Jurkat, Clone E6-1 (cell line): ENCODE data around the gene RASGRF2.
"Not testable (repeated sequence)": the region's sequence is repeated elsewhere in the genome, so short reads cannot be mapped to it uniquely, and the experiment has no call there.

Source experiments
- DNase-seq: peaks from one replicate; pipeline ENCODE4 v3.0.0-alpha.2; 2011; ENCODE audit warnings: low read depth, low spot score
- H3K4me3 ChIP-seq: 2 replicates; pipeline ENCODE4 v1.5.1; 2011; ENCODE audit warnings: mild to moderate bottlenecking, low read length, control low read depth, moderate library complexity

The RASGRF2 gene

GRCh38 chr5:81045389-81045807 is 85.2 kb downstream of the RASGRF2 start:
- no peak for DNase-seq
- no peak overlapping the region for H3K4me3 ChIP-seq

DNA sequence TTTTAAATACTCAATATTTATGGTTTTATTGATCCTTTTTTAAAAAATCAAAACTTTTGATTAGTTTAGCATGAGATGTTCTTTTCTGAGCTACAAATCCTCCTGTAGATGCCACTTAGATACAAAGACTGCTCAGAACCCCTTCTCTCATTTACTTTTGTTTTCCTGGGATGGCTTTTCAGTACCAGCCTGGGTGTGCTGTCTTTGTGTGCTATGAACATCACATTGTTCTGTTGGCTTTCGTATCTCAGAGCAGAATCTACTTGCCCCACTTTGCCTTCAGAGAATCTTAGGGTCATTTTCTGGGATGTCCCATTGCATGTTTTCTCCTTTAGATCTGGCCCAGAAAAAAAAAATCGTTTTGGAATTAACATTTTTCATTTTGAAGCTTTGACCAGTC is 85.9 kb downstream of the RASGRF2 start:
- no peak for DNase-seq
- H3K4me3 ChIP-seq, result no peak overlapping the region

GRCh38 chr5:81052325-81052724 is 92.2 kb downstream of the RASGRF2 start:
- no peak overlapping the region for H3K4me3 ChIP-seq
- no peak for DNase-seq

DNA sequence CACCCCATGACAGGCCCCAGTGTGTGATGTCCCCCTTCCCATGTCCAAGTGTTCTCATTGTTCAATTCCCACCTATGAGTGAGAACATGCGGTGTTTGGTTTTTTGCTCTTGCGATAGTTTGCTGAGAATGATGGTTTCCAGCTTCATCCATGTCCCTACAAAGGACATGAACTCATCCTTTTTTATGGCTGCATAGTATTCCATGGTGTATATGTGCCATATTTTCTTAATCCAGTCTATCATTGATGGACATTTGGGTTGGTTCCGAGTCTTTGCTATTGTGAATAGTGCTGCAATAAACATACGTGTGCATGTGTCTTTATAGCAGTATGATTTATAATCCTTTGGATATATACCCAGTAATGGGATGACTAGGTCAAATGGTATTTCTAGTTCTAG is 93.1 kb downstream of the RASGRF2 start:
- not testable (repeated sequence) for H3K4me3 ChIP-seq, DNase-seq

GRCh38 chr5:81058121-81058520 is 98.0 kb downstream of the RASGRF2 start:
- no peak for DNase-seq
- H3K4me3 ChIP-seq, result no peak overlapping the region

GRCh38 chr5:81065492-81065891 is 105.3 kb downstream of the RASGRF2 start:
- no peak overlapping the region for H3K4me3 ChIP-seq
- DNase-seq, result no peak

DNA sequence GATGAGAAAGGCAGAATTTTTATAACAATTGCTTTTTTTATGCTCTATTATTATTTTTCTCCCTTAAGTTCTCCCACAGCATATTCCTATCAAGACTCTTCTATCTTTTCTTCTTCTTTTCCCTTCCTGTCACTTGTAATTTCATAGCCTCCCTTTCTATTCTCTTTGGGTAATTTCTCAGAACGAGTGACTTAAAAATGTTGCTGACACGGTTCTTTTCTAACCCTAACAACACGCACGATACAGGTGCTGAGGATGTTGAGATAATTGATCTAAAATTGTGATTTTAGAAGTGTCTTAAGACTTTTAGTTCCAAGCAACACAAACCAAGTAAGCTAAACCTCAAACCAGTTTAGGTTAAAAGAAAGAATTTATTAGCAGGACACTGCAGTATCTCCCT is 105.9 kb downstream of the RASGRF2 start:
- no peak overlapping the region for H3K4me3 ChIP-seq
- DNase-seq, result no peak

- no peak overlapping the region for H3K4me3 ChIP-seq
- no peak for DNase-seq
Observed at GRCh38 chr5:81067406-81067805, 107.2 kb downstream of the RASGRF2 start.

DNA sequence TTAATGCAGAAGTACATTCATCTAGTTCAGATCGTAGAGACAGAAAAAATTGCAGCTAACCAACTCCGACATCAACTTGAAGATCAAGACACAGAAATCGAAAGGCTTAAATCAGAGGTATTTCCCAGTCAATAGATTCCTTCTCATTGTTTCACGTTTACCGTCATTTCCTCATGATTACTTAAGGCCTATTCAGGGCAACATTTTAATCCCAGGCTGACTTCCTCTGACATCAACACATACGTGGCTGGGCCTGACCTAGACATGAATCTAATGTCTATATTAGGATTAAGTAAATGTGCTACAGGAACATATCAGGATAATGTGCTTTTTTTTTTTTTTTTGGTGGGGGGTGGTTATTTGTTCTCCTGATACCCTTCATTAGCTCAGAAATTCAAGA is 107.9 kb downstream of the RASGRF2 start:
- DNase-seq, result no peak
- H3K4me3 ChIP-seq, result no peak overlapping the region

- H3K4me3 ChIP-seq, result no peak overlapping the region
- DNase-seq, result no peak
Observed at GRCh38 chr5:81068635-81069034, 108.5 kb downstream of the RASGRF2 start.

GRCh38 chr5:81069990-81070389 is 109.8 kb downstream of the RASGRF2 start:
- DNase-seq, result no peak
- no peak overlapping the region for H3K4me3 ChIP-seq

- no peak overlapping the region for H3K4me3 ChIP-seq
- no peak for DNase-seq
Observed at GRCh38 chr5:81070571-81071255, 110.5 kb downstream of the RASGRF2 start.

GRCh38 chr5:81075041-81075440 is 114.9 kb downstream of the RASGRF2 start:
- no peak for DNase-seq
- no peak overlapping the region for H3K4me3 ChIP-seq

DNA sequence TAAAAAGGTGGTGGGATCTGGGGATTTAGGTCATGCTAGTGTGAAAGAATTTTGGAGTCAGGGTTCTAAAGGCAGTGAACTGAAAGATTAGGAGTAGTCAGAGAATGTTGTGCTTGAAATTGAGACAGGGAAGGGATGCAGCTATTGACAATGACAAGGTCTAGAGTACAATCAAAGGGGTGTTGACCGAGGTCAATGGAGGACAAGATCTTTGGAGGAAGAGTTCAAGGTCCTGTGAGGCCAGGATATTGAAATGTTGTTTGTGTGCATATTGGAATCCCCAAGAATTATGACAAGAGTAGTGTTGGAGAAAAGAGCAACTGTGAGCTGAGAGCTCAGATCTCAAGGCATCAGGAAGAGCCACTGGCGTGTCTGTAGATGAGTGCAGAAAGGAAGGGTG is 116.9 kb downstream of the RASGRF2 start:
- no peak for DNase-seq
- no peak overlapping the region for H3K4me3 ChIP-seq

DNA sequence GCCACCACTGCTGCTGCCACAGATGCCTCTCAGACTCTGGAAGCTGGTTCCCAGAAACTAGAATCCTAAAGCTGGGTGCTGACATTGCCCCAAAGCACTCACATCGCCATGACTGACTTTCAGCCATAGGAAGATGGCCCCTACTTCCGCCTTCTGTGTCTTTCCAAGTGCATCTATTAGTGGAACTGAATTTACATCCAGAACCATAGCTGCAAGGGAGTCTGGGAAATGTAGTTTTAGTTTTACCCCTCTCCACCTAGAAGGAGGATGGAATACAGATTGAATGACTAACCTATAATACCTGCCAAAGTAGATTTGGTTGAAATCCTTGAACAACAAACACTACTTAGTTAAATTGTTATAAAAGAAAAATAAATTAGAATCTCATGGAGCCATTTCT is 118.8 kb downstream of the RASGRF2 start:
- DNase-seq, result no peak
- H3K4me3 ChIP-seq, result no peak overlapping the region

DNA sequence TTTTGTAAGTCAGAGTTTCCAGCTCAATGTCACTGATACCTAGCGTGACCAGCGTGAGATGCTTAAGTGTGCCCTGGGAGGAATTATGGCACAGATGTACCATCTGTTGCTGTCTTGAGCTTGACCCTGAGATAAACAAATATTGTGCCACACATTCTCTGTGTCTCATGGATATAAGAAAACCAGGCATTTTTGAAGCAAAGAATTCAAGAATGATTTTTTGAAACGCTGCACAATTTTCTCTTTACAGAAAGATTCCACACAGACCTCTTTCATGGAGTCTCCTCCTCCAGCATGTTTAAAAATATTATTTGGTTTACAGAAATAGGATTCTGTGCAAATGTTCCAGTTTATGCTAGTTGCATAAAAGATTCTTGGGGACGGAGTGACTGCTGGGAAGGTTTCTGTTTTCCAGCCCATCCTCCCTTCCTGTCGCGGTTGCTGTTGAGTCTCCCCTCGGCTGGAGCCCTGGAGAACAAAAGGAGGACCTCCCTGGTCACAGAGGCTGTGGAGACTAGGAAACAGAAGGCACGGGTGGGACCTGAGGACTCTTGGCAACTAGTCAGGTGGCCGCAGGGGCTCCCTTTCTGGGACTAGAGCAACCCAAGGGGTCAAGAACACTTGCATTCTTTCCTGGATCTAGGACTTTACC is 120.8 kb downstream of the RASGRF2 start:
- no peak for DNase-seq

DNA sequence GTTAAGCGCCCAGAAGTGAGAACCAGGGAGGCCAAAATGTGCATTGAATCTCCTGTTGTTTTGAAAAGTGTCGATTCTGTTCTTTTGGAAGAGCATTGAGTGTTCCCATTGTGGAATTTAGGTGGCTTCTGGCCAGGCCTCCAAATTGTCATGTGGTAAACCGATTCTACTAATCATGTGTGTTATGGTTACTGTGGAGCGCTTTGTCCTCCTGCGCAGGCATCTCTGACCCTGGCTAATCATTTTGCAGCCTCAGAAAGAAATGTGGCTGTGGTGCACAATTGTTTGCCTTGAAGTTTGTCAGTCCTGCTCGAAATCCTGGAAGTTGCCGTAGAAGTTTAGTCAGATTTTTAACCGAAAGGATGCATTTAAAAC is 121.3 kb downstream of the RASGRF2 start:
- no peak for DNase-seq
- H3K4me3 ChIP-seq, result no peak overlapping the region

More for the DNA sequence above, 120.8 kb downstream of the RASGRF2 start:
- H3K4me3 ChIP-seq, result no peak overlapping the region

- DNase-seq, result no peak
- H3K4me3 ChIP-seq, result no peak overlapping the region
Observed at GRCh38 chr5:81086881-81087281, 126.7 kb downstream of the RASGRF2 start.

DNA sequence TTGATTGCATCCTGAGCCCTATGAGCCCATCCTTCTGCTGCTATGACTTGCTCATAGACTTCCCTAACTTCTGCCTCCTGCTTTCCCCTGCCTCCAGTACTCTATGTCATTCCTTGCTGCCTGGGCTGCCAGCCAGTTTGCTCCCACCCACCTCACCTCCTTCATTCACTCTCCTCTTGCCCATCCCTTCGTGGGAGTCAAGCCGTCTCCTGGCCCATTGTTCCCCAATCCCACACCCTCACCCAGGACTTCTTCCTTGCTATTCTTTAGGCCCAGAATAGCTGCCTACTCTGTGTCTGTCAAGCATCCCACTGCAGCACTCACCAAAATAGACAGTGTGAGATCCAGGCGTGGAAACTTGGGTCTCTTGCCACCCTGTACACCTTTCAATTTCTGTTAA is 131.0 kb downstream of the RASGRF2 start:
- H3K4me3 ChIP-seq, result no peak overlapping the region
- no peak for DNase-seq

- H3K4me3 ChIP-seq, result no peak overlapping the region
- no peak for DNase-seq
Observed at GRCh38 chr5:81093536-81094196, 133.5 kb downstream of the RASGRF2 start.

DNA sequence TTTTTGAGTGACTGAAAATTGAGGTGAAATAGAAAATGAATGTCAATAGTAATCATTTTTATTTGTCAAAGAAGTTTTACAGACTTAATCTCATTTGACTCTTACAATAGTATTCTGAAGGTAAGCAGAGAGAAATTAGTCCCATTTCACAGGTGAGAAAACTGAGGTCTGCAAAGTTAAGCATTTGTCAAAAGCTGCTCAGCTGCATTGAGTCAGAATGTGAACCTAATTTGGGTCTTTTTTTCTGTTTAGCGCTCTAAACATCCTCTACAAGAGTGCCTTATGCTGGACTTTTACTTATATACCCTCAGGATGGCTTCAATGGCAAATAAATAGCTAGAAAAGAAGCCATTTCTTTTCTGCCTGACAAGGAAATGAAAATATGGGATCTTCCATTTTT is 135.7 kb downstream of the RASGRF2 start:
- no peak for DNase-seq

More for the DNA sequence above, 135.7 kb downstream of the RASGRF2 start:
- H3K4me3 ChIP-seq, result no peak overlapping the region
